Keratinocyte (primary cell): ENCODE measurements around the gene CSE1L. TPM values are rescaled to one million over a fixed set of nuclear protein-coding genes. Genes with fewer than 3 reads are reported as not detected.
"Not testable (repeated sequence)": the region's sequence is repeated elsewhere in the genome, so short reads cannot be mapped to it uniquely, and the experiment has no call there.

Source experiments
- DNase-seq: peaks from one replicate; pipeline ENCODE4 v3.0.0-alpha.2; 2011; ENCODE audit warnings: low read depth, missing footprints, low spot score
- FAIRE-seq: peaks from 2 replicates; lab custom pipeline; 2011; peaks lifted over from hg19 to GRCh38; lab: Jason Lieb, UNC
- H2AFZ ChIP-seq: 2 replicates; pipeline ENCODE4 v1.6.0; 2012; ENCODE audit warnings: low read length, control low read depth, inconsistent platforms; ENCODE audit not compliant: control insufficient read depth
- H3K27ac ChIP-seq: 2 replicates; pipeline ENCODE4 v1.5.1; 2011; ENCODE audit warnings: low read length; ENCODE audit not compliant: control insufficient read depth, insufficient read depth
- H3K27me3 ChIP-seq: 3 replicates; pipeline ENCODE4 v1.6.0; 2011; ENCODE audit warnings: low read length; ENCODE audit not compliant: control insufficient read depth, insufficient read depth; ENCODE audit errors: extremely low read depth
- H3K36me3 ChIP-seq, 2 experiments: 2 replicates in 1 of 2; 3 replicates in 1 of 2; pipeline ENCODE4 v1.5.1; 2011; ENCODE audit warnings: low read length in 2 of 2, mild to moderate bottlenecking in 1 of 2; ENCODE audit not compliant: control insufficient read depth in 2 of 2, insufficient read depth in 2 of 2; ENCODE audit errors: extremely low read depth in 1 of 2
- H3K4me1 ChIP-seq: 3 replicates; pipeline ENCODE4 v1.5.1; 2011; ENCODE audit warnings: low read length; ENCODE audit not compliant: control insufficient read depth, insufficient read depth; ENCODE audit errors: extremely low read depth
- H3K4me2 ChIP-seq: 3 replicates; pipeline ENCODE4 v1.6.0; 2011; ENCODE audit warnings: low read depth, low read length; ENCODE audit not compliant: control insufficient read depth, insufficient read depth; ENCODE audit errors: extremely low read depth
- H3K4me3 ChIP-seq, 3 experiments: fragments of 200-600 bp in 1 of 3; sonication (generic) in 1 of 3; 2 replicates in 2 of 3; 3 replicates in 1 of 3; pipeline ENCODE4 v1.5.1; 2011 to 2016; ENCODE audit warnings: low read length in 3 of 3, mild to moderate bottlenecking in 3 of 3, control low read depth in 2 of 3, inconsistent platforms in 1 of 3, low read depth in 1 of 3, mixed read lengths in 1 of 3, mixed run types in 1 of 3, moderate library complexity in 1 of 3; ENCODE audit not compliant: control insufficient read depth in 2 of 3, insufficient read depth in 2 of 3; ENCODE audit errors: extremely low read depth in 1 of 3
- H3K79me2 ChIP-seq: 2 replicates; pipeline ENCODE4 v1.6.0; 2012; ENCODE audit warnings: low read length; ENCODE audit not compliant: control insufficient read depth, insufficient read depth
- H3K9ac ChIP-seq: 3 replicates; pipeline ENCODE4 v1.6.0; 2011; ENCODE audit warnings: low read length; ENCODE audit not compliant: control insufficient read depth, insufficient read depth; ENCODE audit errors: extremely low read depth
- H3K9me1 ChIP-seq: 3 replicates; pipeline ENCODE4 v1.6.0; 2011; ENCODE audit warnings: low read length; ENCODE audit not compliant: control insufficient read depth, insufficient read depth; ENCODE audit errors: extremely low read depth
- H3K9me3 ChIP-seq: 2 replicates; pipeline ENCODE4 v1.5.1; 2012; ENCODE audit warnings: low read depth, low read length; ENCODE audit not compliant: control insufficient read depth
- H4K20me1 ChIP-seq: 3 replicates; pipeline ENCODE4 v1.6.0; 2011; ENCODE audit warnings: low read length; ENCODE audit not compliant: control insufficient read depth, insufficient read depth; ENCODE audit errors: extremely low read depth
- CTCF ChIP-seq, 3 experiments: IDR thresholded peaks in 1 of 3; conservative IDR thresholded peaks in 1 of 3; optimal IDR thresholded peaks in 1 of 3; 2 replicates in 2 of 3; 3 replicates in 1 of 3; pipeline versions ENCODE3 to v1.5.1; 2011; ENCODE audit warnings: low read length in 3 of 3, mild to moderate bottlenecking in 3 of 3, moderate library complexity in 2 of 3, control low read depth in 1 of 3, inconsistent platforms in 1 of 3; ENCODE audit not compliant: insufficient read depth in 2 of 3; ENCODE audit errors: extremely low read depth in 1 of 3
- EZH2 ChIP-seq: IDR thresholded peaks from one replicate; pipeline ENCODE4 v1.6.1; 2012; ENCODE audit warnings: inconsistent platforms, mild to moderate bottlenecking, low read length, moderate library complexity
- dilution Hi-C: fragments of 300-500 bp; cut with MboI; formaldehyde crosslinking; loops from one replicate; pipeline ENCODE4 v1.7.0; 2020; ENCODE audit warnings: low sequenced_read_pairs; ENCODE audit not compliant: extremely low pct_ligation_motif_present
- polyA plus RNA-seq, 5 experiments: library from polyadenylated mRNA; depleted of rRNA in 3 of 5; stranded (reverse) in 3 of 5; stranded (forward) in 1 of 5; unstranded in 1 of 5; fragments of >200 nt; gene quantifications; 1 replicate in 1 of 5; 2 replicates in 3 of 5; 3 replicates in 1 of 5; pipeline versions ENCODE4 v1.2.1 to v1.2.3, GENCODE V29; 2011 to 2012; ENCODE audit warnings: missing spikeins in 2 of 5, low read depth in 1 of 5, low replicate concordance in 1 of 5

CSE1L gene
- polyA plus RNA-seq, 1 donor (not counting 4 experiments of a cell fraction or from before 2014, with no cell fraction given): 134 TPM

DNA sequence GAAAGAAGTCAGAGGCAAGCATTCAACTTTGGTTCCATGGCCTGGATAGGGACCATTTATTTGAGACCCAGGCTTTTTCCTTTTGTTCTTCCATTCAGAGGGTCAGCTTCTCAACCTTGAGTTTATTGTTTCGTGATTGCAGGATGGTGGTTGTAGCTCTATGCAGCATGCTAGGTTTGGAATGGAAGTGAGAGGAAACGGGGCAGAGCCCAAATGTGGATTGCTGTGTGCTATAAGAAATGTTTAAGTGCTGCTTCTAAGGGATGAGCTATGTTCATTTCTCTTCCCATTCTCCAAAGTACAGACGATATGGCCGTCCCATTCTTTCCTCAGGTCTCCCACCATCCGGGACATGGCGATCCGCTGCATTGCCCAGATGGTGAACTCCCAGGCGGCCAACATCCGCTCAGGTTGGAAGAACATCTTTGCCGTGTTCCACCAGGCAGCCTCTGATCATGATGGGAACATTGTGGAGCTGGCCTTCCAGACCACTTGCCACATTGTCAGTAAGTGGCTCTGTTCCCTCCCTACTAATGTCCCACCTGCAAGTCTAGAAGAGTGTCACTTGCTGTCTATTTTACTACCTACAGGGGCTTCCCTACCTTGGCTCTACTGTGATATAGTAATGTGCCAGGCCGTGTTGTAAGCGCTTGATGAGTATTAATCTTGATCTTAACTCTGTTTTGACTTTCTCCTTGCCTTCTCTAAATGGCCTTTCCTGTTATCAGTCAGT, 36.0 kb upstream of the CSE1L start:
- Histone ChIP-seq H3K27me3 (no peaks in the 10 kb centered on the region), H3K9me3 (no peaks in the 10 kb centered on the region), H3K4me2 (no peak overlapping the region), H3K36me3 (peaks cover 26 to 31% of the 10 kb centered on the region in 2 experiments), H3K4me1 (no peaks in the 10 kb centered on the region), H3K27ac (no peak overlapping the region), H4K20me1 (no peaks in the 10 kb centered on the region), H3K9me1 (peaks cover 4% of the 10 kb centered on the region), H3K9ac (no peak overlapping the region), H3K79me2 (no peaks in the 10 kb centered on the region), H2AFZ (no peak overlapping the region), H3K4me3 (no peak overlapping the region)
- DNase-seq (no peak), FAIRE-seq (no peak)
- TF ChIP-seq CTCF (optimal IDR thresholded peaks at IDR 0.05 in 1 of 3, IDR thresholded peaks at IDR 0.05 in 1 of 3, conservative IDR thresholded peaks at IDR 0.05 in 1 of 3; ENCODE audit: extremely low read depth in 1 of 3, insufficient read depth in 2 of 3, low read length in 3 of 3) (no peak), EZH2 (no peak)
- dilution Hi-C loops: no loop called here

DNA sequence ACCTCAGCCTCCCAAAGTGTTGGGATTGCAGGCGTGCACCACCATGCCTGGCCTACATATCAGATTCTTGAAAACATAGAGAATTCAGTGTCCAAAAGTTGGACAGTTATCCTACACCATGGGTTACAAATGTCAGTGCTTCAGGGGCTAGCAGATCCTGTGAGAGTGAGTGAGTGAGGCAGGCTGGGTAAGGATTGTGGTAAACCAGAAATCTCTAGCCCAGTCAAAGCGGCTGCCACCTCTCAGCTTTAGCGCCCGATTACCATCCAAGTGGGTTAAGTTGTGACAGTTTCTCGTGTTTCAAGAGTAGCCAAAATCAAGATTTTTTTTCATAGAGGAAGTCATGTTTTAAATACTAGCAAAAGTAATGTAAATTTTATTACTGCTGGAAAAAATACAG, 21.9 kb upstream of the CSE1L start:
- Histone ChIP-seq H3K9ac (no peak overlapping the region), H3K79me2 (no peaks in the 10 kb centered on the region), H3K27me3 (no peaks in the 10 kb centered on the region), H3K4me2 (no peak overlapping the region), H3K27ac (no peak overlapping the region), H3K9me1 (no peaks in the 10 kb centered on the region), H3K4me3 (no peak overlapping the region), H3K9me3 (no peaks in the 10 kb centered on the region), H3K36me3 (peaks cover 11 to 23% of the 10 kb centered on the region in 2 experiments), H2AFZ (no peak overlapping the region), H3K4me1 (no peaks in the 10 kb centered on the region), H4K20me1 (no peaks in the 10 kb centered on the region)
- FAIRE-seq: no peak
- DNase-seq: no peak
- TF ChIP-seq CTCF (optimal IDR thresholded peaks at IDR 0.05 in 1 of 3, IDR thresholded peaks at IDR 0.05 in 1 of 3, conservative IDR thresholded peaks at IDR 0.05 in 1 of 3; ENCODE audit: extremely low read depth in 1 of 3, insufficient read depth in 2 of 3, low read length in 3 of 3) (no peak), EZH2 (no peak)
- dilution Hi-C loops: no loop called here

DNA sequence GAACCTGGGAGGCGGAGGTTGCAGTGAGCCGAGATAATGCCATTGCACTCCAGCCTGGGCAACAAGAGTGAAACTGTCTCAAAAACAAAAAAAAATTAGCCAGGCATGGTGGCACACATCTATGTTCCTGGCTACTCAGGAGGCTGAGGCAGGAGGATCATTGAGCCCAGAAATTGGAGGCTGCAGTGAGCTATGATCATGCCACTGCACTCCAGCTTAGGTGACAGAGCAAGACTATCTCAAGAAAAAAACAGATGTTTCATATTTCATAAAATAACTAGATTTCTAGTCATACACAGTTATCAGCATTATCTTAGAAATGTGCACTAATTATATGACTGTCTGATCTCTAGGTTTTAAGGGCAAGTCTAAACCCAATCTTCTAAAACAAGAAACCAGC, 17.9 kb upstream of the CSE1L start:
- H3K4me1 ChIP-seq, DNase-seq, H3K9ac ChIP-seq, H3K9me3 ChIP-seq, H3K79me2 ChIP-seq, H3K27ac ChIP-seq, FAIRE-seq, H4K20me1 ChIP-seq, H3K4me3 ChIP-seq, dilution Hi-C loops, H3K9me1 ChIP-seq, H3K4me2 ChIP-seq, H3K27me3 ChIP-seq, H2AFZ ChIP-seq: not testable (repeated sequence)
- H3K36me3 ChIP-seq: peaks cover 11 to 27% of the 10 kb centered on the region in 2 experiments
